GM20431 (cell line): ENCODE data around the gene PWP2.
"Not testable (repeated sequence)": the region's sequence is repeated elsewhere in the genome, so short reads cannot be mapped to it uniquely, and the experiment has no call there.

Experiments used
- in situ Hi-C: fragments of 300-500 bp; cut with MseI, MboI; formaldehyde crosslinking; loops from one replicate; pipeline ENCODE4 v1.15.0; 2020; ENCODE audit warnings: low sequenced_read_pairs; ENCODE audit not compliant: unreplicated experiment

PWP2 gene

DNA sequence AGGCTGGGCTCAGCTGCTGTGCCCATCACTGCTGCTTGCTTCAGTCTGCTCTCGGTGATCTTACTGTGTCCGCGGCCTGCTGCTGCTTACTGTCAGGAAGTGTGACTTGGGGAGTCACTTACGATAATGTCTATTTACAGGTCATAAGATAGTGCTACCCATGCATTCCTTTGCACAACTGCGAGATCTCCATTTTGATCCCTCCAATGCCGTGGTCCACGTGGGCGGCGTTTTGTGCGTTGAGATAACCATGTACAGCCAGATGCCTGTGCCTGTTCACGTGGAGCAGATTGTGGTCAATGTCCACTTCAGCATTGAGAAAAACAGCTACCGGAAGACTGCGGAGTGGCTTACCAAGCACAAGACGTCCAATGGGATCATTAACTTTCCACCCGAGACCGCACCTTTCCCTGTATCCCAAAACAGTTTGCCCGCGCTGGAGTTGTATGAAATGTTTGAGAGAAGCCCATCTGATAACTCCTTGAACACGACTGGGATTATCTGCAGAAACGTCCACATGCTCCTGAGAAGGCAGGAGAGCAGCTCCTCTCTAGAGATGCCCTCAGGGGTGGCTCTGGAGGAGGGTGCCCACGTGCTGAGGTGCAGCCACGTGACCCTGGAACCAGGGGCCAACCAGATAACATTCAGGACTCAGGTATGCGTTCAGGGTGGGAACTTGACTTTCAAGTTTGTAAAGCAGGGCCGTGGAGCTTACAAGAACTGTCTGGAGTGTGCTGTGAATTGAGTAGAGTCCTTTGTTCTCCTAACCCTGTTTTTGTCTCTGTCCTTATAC is 24.4 kb upstream of the PWP2 start:
- in situ Hi-C loops, result no loop called here

DNA sequence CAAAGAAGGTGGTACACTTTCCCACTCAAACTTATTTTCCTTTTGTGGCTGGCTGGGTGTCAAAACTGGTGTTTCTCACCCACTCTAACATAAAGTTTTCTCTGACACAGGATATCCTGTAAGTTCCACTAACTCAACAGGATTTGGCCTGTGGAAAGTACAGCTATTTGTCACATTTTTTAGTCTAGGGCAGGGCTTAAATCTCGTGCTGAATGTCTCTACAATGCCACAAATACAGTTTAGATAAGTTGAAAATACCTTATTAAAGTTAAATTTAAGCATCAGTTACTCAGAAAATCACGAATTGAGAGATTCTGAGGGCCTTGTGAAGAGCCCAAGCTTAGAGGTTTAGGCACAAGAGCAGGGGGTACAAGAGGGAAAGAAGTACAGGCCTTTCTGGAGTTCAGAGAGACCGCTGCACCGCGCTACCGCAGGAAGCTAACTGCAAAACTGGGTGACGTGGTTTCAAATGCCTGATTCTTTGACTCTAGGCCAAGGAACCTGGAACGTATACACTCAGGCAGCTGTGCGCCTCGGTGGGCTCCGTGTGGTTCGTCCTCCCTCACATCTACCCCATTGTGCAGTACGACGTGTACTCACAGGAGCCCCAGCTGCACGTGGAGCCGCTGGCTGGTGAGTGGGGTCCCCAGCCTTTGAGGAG is 23.4 kb upstream of the PWP2 start:
- in situ Hi-C loops, result no loop called here

DNA sequence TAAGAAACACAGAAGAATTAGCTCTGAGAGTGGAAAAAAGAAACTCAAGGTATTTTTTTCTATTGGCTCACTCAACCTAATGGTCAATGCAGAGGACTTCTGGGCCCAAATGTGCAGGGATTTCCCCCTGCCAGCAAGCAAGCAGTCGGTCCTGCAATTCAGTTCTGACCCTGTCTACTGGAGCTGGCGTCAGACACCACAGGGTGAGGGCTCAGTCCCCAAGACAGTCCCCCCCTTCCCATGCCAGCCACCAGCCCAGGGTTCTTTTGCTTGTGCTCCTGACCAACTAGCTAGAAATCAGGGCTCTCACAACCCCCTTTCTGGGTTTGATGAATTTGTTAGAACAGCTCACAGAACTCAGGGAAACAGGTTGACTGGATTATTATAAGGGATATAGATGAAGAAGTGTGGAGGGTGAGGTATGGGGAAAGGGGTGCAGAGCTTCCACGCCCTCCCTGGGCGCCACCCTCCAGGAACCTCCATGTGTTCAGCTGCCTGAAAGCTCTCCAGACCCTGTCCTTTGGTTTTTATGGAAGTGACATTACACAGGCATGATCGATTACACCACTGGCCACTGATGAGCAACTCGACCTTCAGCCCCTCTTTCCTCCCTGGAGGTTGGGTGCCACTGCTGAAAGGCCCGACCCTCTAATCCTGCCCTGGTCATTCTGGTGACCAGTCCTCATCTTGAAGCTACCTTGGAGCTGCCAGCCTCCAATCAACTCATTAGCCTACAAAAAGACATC is 22.5 kb upstream of the PWP2 start:
- in situ Hi-C loops, result no loop called here

DNA sequence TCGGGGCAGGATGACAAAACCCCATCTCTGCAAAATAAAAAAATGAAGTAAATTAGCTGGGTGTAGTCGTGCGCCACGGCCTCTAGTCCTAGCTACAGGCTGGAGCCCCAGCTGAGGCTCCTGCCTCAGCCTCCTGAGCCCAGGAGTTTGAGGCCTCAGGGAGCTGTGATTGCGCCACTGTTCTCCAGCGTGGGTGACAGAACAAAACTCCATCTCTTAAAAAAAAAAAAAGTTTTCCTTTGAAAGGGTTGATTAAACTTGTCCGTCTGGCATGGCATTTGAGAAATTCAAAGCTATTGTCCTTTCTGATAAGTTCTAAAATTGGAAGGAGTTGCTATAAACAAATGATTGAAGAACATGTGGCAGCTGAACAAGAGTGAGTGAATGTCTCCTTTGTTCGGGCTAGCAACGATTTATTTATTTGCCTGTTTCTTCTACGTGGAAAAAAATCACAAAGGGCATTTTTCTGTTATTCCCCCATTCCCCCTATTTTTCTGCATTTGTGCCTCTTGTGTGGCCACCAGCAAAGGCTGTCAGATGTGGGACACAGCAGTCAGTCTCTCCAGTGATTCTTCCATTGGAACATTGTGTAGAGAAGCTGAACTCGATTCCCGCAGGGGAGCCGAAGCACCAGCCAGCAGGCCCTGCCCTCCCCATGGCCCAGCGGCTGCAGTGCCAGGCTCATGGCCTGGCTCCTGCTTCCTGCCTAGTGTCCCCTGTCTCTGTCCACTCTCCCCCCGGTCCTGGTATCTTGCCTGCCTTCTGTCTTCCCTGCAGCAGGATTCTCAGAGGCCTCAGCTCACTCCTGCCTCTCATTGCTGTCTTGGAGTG is 21.5 kb upstream of the PWP2 start:
- in situ Hi-C loops, result no loop called here

DNA sequence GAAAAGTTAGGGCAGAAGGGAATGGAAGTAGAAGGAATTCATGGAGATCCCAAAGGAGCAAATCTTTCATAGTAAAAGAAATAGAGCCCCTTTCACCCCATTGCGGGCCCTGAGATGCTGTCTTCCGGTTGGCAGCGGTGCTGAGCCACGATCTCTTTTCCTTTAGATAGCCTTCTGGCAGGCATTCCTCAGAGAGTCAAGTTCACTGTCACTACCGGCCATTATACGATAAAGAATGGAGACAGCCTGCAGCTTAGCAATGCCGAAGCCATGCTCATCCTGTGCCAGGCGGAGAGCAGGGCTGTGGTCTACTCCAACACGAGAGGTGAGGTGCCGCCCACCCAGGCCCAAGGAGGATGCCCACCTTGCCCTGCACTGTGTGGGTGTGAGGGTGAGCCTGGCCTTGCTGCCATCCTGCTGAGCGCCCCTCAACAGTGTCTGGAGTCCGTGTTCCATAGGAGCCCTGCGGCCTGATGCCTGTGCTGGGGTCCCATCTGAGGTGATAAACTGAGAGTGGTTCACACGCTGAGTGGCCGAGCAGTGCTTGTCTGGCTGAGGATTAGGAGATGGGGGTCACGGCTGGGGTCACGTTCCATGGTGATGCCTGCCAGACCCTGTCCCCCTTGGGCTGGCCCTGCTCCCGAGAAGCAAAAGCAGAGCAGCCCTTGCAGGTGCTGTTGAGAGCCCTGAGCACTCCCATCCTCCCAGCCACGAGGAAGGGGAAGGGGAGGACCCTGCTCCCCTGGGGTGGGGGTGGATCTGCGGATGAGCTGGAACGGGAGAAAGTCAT is 20.4 kb upstream of the PWP2 start:
- in situ Hi-C loops, result no loop called here

DNA sequence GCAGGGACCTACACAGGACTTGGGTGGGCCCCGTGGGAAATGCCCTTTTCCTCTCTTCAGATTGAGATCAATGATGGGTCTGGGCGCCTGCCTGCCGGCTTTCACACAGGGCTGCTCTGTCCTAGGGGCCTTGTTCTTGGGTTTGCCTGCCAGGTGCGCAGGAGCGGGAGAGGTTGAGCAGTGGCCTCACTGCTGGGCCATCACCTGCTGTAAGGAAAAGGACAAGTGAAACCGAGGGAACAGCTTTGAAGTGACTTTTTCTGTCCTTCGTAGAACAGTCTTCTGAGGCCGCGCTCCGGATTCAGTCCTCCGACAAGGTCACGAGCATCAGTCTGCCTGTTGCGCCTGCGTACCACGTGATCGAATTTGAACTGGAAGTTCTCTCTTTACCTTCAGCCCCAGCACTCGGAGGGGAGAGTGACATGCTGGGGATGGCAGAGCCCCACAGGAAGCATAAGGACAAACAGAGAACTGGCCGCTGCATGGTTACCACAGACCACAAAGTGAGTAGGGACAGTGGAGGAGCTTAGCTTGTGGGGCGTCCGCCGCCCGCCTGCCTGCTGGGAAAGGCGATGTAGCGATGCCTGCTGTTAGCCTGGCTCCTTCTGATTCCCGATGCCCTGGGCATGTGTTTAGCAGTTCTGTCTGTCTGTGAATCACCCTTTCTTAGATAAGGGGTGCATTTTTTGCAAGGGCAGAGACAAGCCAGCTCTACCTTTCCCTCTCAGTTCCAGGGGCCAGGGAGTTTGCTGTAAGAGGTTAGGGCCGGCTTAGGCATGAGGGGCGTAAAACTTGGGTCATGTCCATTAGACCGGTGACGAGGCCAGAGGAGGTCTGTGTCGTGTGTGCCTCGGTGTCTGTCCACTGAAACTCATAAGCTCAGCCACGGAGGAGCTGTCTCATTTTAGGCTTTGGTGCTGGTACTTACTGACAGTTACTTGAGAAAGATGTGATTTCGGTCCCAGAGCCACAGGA is 19.5 kb upstream of the PWP2 start:
- in situ Hi-C loops, result no loop called here

DNA sequence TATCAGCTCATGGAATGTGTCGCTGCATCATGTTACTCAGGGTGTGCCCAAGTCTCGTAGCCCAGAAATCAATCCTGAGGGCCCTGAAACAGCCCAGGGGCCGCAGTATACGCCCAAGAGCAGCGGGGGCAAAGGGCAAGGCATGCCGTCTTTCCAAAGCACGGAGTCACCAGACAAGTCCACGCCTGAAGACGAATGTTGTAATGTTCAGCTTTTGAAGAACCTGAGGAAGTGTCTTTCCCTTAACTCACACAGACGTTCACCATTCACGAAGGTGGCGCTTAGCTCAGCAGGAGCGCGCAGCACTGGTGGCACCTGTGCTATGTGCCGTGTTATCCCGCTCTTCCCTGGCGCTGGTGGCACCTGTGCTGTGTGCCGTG is 18.8 kb upstream of the PWP2 start:
- in situ Hi-C loops, result no loop called here

DNA sequence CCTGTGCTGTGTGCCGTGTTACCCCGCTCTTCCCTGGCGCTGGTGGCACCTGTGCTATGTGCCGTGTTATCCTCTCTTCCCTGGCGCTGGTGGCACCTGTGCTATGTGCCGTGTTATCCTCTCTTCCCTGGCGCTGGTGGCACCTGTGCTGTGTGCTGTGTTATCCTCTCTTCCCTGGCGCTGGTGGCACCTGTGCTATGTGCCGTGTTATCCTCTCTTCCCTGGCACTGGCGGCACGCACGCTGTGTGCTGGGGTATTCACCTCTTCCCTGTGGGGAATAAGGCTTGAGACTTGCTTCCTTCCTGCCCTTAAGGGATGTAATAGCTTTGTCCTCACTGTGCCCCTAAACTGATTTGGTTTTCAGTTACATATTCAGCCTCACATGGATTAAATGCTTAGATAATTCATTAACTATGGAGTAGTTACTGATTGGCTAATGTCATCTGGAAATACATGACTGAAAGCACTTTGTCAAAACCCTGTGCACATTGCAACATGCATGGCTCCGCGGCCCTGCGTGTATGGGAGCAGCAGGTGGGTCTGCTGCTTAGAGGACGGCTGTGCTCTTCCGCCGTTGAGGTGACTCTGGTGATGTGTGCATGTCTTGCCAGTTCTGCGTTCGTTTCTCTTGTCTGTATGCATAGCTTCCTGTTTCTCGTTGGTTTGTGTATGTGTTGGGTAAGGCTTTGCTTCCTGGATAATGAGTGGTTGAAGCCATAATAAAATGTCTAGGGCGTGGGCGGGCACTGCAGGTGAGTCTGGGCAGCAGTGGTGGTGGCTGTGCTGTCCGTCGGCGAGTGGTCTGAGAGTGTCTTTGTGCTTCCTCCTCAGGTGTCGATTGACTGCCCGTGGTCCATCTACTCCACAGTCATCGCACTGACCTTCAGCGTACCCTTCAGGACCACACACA is 17.9 kb upstream of the PWP2 start:
- in situ Hi-C loops, result no loop called here

DNA sequence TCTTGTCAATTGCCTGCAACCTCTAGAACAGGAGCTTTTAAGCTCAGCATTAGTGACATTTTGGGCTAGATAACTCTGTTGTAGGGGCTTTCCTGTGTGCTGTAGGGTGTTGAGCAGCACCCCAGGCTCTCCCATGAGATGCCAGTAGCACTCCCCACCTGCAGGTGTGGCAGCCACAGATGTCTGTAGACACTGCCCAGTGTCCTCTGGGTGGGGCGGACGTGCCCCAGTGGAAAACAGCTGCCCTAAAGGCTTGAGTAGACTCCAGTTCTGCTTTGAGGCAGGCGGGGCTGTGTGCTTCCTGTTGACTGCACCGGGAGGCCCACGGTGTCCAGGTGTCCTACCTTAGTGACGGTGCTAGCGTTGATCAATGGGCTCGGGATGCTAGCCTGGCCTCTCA is 16.9 kb upstream of the PWP2 start:
- in situ Hi-C loops, result no loop called here

DNA sequence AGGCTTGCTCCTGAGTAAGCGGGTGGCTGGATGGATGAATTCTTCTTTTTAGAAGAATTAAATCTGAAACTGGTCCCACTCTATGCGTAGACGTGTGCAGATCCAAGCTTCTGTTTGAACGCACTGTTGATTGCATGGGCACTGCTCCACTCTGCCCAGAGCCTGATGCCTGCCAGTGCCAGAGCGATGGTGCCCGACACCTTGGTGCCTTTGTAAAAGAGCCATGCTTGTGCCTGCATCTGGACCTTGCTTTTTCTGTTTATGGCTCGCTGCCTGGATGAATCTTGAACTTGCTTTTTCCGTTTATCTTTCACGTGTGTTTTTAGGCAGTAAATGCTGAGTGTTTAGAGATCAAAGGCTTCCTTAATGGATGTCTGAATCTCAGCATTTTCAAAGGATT is 15.0 kb upstream of the PWP2 start:
- in situ Hi-C loops, result no loop called here

DNA sequence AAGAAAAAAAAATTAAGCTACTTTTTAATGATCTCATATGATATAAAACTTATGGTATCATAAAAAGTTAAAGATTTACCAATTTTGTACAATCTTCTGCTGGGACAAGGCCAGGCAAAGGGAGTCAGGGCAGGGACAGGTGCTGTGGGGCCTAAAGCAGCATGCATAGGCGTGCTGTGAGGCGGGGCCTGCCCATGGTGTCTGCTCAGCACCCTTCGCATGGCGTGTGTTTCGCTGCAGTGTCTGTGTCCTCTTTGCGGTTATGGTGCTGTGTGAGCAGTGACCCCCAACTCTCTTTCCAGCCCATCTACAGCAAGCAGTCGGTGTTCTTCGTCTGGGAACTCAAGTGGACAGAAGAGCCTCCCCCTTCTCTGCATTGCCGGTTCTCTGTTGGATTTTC is 13.4 kb upstream of the PWP2 start:
- in situ Hi-C loops, result no loop called here

DNA sequence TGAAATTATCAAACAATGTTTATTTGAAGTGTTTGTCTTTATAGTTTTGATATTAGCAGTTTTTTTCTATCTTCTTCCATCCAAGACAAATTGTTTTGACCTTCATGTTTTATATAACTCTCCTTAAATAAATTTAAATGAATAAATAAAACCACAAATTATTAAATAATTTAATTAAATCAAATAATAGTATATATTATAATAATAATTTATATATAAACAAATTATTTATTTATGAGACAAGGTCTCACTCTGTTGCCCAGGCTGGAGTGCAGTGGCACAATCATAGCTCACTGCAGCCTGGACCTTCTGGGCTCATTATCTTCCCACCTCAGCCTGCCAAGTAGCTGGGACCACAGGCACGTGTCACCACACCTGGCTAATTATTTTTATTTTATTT is 12.4 kb upstream of the PWP2 start:
- in situ Hi-C loops, result no loop called here

DNA sequence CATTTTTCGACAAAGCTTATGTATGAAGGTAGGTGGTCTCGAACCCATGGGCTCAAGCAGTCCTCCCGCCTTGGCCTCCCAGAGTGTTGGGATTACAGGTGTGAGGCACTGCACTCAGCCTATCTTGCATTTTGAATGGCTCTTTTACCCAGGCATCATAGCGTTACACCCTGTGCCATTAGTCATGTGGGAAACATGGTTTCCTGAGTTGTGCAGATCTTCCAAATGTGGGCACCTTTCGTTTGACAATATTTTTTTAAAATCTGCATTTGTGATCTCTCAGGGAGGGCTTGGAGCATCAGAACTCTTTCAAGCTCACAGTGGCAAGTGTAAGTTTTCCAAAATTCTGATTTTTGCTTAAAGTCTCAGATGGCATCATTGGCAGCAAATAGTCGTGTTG is 8.7 kb upstream of the PWP2 start:
- in situ Hi-C loops, result not testable (repeated sequence)

DNA sequence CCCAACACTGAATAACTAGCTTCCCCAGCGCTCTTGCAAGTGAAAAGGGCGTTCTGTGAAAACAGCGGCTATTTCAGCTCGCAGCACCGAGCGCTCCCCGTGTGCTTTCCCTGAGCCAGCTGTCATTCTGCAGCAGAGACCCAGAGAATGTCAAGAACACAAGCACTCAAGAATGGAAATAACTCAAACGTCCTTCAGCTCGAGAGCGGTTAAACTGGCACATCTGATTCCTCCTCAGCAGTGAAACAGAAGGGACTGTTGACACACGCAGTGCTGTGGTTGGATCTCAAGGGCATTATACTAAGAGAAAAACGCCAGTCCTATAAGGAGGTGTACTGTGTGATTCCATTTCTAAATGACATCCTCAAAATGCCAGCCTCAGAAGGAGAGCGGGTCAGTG is 8.2 kb upstream of the PWP2 start:
- in situ Hi-C loops, result not testable (repeated sequence)

DNA sequence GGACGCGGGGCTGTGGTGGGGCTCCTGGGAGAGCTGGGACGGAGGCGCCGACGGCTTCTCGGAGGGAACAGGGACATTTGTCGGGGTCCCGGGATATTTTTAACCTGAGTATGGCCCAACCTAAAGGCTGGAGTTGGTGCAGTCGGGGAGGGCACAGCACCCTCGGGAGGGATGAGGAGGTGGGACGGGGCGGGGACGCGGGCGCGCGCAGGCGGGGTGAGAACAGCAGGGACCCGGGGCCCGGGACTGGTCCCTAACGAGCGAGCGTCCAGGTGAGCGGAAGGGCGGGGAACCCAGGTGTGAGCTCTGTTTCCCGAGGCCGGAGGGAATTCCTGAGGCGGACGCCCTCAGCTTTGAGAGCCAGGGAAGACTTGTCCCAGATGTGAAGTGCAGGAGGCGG is 390 bp downstream of the PWP2 start:
- in situ Hi-C loops, result not testable (repeated sequence)

DNA sequence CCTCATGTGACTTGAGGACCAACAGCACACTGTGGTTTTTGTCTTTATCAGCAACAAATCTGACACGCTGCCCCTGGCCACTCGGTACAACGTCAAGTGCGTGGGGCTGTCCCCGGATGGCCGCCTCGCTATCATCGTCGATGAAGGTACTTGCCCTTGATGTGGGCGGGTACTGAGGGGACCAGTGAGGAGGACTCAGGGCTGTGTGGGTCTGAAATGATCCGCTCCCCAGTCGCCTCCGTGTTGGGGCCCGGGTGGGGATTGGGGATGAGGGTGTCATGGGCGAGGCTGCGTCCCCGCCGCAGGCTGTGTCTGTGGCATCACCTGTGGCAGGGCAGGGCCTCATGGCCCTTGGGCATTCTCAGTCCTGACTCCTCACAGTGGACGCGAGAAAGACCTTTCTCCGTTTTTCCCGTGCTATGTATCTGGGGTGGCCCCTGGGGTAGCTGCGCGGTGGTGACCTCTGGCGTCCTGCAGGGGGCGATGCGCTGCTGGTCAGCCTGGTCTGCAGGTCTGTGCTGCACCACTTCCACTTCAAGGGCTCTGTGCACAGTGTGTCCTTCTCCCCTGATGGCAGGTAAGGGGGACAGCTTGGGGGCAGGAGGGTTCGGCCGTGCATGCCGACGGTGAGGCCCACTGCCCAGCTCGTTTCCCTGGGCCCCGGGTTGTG is 6.6 kb downstream of the PWP2 start:
- in situ Hi-C loops, result not testable (repeated sequence)

DNA sequence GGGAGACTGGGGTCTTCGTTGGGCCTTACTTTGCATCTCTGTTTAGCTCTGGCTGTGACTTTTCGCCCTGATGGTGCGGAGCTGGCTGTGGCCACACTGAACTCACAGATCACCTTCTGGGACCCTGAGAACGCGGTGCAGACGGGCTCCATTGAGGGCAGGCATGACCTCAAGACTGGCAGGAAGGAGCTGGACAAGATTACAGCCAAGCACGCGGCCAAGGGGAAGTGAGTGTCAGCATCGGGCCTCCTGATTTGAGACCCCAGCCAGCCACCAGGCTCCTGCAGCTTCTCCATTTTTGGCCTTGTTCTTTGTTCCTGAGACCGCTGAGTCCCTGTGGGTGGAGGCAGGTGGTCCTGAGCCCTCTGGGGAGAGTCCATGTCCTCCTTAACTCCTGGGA is 14.9 kb downstream of the PWP2 start:
- in situ Hi-C loops, result not testable (repeated sequence)
